ENCODE data around the gene NDUFA5.

Gene NDUFA5

GRCh38 chr7:123500878-123501489, 56.6 kb downstream of the NDUFA5 start:
- no peak for DNase-seq

- no peak for DNase-seq
Observed at GRCh38 chr7:123499211-123499970, 58.2 kb downstream of the NDUFA5 start.

GRCh38 chr7:123498601-123499000, 59.0 kb downstream of the NDUFA5 start:
- no peak for DNase-seq

DNA sequence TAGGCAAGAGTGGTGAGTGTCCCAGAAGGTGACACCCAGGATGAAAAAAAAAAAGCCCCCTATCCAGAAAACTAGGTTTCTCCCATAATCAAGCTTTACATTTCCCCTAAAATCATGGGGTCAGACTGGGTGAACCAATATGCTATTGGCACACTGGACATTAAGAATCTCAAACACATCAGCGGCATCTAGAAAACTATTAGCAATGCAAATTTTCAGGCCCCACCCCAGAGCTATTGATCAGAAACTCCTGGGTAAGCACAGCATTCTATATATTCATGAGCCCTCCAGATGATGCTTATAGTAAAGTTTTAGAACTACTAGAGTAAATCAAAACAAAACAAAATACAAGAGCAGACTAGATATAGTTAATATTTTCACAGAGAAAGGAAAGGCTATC, 59.6 kb downstream of the NDUFA5 start:
- DNase-seq = no peak

GRCh38 chr7:123494193-123494796, 63.3 kb downstream of the NDUFA5 start:
- peak; percentile 56 for DNase-seq

DNA sequence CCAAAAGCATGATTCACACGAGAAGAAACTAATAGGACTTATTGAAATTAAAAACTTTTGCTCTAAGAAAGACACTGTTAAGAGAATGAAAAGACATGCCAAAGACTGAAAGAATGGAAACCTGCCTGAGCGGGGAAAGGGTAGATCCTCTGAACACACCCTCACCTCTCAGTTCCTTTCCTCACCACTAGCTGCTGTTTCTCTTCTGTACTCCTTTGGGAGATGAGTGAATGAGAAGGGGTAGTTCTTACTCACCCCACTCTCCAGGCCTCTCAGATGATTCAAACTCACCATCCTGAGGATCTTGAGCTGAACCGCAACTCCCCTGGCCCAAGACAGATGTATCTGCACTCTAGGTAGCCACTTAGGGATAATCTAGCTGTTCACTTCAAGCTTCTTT, 65.1 kb downstream of the NDUFA5 start:
- no peak for DNase-seq

Measured in CD4-positive, alpha-beta T cell treated with Interleukin-21 for 1 hour (primary cell).